Activated CD4-positive, alpha-beta T cell treated with anti-CD3 and anti-CD28 coated beads, Interleukin-2, amount 50 U/mL, for 4 hours (primary cell): ENCODE data around the gene F7.
"Not testable (repeated sequence)": the region's sequence is repeated elsewhere in the genome, so short reads cannot be mapped to it uniquely, and the experiment has no call there.

Source experiments
- DNase-seq, 2 experiments: peaks; one replicate each; pipeline ENCODE4 v3.0.0-alpha.2; 2020

The F7 gene

DNA sequence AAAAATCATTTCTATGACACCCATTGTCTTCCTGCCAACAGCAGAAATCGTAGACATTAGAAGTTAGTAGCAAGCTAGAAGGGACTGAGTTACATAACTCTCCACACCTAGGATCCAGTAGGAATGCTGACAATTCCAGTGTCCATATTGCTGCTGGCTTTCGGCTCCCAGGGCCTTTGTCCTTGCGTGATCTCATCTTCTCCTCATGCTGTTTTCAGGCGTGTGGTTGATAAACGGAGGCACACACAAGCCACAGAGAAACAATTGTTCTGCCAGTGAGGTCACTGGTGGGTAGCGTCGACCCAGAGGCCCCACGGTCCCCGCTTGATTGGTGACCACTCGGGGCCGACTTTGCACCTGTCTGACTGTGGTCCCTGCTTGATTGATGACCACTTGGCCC lies 31.6 kb upstream of the F7 start:
- no peak for DNase-seq

DNA sequence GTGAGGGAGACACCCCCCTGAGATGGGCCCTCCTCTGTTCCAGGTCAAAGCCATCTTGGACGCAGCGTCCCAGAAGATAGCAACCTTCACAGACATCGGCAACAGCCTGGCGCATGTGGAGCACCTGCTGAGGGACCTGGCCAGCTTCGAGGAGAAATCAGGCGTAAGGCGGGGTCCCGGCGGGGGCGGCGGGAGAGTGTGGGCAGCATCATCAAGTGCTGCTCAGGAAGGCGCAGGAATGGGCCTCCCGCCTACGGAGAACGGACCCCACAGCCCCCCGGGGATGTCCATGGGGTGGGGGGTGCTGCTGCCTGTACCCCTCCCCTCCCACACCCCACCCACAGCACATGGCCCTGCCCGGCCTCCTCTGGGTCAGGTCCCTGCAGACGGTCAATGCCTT lies 31.2 kb upstream of the F7 start:
- no peak for DNase-seq

DNA sequence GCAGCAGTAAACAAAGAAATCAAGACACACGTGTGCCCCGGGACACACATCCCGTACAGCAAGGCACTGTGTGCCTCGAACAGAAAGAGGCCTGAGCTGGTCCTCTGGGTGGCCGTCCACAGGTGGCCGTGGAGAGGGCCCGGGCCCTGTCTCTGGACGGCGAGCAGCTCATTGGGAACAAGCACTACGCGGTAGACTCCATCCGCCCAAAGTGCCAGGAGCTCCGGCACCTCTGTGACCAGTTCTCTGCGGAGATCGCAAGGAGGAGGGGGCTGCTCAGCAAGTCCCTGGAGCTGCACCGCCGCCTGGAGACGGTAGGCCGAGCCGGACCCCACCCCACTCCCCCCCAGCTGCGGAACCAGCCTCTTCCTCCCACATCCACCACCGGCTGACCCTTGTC lies 30.7 kb upstream of the F7 start:
- no peak for DNase-seq

- DNase-seq: no peak
Measured at GRCh38 chr13:113075711-113076110, 29.9 kb upstream of the F7 start.

GRCh38 chr13:113076681-113077401 lies 28.8 kb upstream of the F7 start:
- no peak for DNase-seq

DNA sequence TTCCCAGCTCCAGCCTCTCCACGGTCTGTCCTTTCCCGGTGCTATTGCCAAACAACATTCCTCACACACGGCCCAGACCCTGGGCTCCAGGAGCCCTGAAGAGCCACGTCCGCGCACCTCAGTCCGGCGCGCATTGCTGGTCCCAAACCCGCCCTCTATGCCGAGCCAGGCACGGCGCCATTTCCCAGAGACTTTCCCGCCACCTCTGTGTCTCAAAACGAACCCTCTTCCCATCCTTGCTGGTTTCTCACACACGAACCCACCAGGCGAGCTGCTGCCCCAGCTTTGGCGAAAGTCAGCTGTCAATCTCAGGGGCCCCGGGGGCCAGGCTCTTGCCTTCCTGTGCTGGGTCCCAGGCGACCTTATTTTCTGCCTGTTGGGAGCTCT lies 28.0 kb upstream of the F7 start:
- no peak for DNase-seq

DNA sequence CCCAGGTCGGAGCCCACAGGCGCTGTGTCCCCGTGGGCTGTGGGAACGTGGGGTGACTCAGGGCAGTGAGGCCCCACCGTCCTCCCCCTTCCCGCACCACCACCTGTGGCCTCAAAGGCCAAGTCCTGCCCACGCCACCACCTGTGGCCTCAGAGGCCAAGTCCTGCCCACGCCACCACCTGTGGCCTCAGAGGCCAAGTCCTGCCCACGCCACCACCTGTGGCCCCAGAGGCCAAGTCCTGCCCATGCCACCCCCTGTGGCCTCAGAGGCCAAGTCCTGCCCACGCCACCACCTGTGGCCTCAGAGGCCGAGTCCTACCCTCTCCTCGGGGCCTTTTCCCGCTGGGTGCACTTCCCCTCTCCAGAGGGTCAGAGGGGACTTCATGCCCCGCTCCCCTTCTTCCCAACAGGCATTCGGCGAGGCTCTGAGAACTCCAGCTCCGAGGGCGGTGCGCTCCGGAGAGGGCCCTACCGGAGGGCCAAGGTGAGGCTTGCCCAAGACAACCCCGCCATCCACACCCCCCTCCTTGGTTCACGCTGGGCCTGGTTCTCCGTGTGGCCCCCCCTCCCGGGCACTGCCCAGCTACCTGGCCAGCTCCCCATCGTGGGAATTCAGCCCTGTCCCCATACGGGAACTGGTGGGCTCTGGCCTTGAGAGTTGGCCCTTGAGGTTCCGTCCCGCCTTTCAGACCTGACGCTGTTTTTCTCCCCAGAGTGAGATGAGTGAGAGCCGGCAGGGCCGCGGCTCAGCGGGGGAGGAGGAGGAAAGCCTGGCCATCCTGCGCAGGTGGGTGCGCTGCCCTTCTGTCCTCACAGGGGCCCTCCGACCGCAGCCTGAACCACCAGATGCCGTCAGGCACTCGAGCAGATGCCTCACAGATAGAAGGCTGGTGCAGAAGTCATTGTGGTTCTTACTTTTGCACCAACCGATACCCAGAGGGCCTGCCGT lies 27.4 kb upstream of the F7 start:
- DNase-seq: no peak

DNA sequence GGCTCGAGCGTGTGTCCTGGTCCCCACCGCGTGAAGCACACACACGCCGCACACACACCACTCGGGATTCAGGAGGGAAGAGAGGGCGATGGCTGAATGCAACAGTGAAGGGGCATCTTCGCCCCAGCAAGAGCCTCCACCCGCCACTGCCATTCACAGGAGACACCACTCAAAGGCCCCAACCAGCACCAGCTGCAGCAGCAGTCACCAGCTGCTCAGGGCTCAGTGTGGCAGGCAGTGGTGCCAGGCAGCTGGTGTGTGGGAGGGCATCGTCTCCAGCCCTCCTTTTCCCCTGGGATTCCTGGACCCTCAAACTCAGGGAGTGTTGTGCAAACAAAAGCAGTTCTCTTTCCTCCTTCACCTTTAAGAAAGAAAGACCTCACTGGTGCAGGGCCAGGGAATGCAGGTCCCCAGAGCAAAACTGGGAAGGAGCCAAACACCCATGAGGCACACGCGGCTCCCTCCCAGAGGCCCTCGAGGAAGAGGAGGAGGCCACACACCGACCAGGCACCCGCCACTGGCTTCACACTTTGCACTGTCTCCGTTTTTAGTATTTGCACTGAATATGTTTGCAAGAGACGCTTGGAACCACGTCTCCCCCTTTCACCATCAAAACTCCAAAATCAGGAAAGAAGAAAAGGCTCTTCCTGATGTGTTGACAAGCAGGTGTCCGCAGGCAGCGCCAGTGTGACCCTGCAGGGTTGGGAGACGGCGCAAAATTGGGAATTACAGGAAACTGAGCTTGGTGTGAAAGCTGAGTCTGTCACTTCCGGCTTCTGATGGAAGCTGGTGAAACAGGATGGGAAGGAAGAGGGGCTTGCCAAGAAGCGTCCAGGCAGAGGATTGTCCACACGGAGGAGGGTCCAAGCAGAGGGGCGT lies 26.4 kb upstream of the F7 start:
- no peak for DNase-seq

GRCh38 chr13:113079781-113080080 lies 25.9 kb upstream of the F7 start:
- DNase-seq: not testable (repeated sequence)

- DNase-seq: no peak
Measured at GRCh38 chr13:113080361-113080831, 25.2 kb upstream of the F7 start.

GRCh38 chr13:113080901-113081521 lies 24.6 kb upstream of the F7 start:
- DNase-seq: no peak

DNA sequence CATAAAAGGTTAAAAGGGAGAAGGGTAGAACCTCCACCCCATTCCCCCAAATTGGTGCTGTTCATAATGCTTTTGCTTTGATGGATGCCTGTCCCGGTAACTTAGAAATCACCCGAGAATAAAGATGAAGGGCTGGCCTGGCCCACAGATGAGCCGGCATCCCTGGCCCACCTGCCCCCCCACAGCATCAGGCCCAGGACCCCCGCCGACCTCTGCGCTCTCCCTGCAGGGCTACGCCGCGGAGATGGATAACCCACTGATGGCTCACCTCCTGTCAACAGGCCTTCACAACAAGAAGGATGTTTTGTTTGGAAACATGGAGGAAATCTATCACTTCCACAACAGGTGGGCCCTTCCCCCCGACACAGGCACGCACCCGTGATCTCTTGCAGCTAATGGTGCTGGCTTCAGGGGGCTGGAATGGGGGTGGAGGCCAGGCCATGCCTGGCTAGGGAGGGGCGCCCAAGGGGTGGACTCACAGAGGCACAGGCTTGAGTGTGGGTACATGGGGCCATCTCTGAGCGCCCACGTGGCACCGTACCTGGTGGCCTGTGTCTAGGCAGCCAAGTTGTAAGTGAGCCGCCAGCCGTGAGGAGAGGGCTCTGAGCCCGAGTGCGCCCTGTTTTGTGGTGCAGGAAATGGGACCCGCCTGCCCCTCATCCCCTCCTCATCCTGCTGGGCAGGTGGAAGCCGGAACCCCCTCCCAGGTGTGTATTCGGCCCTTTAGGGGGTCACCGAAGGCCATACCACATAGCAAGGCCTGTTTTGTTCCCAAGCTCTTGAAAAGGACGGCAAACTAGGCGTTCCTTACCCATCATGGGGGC lies 23.2 kb upstream of the F7 start:
- DNase-seq: no peak

GRCh38 chr13:113083022-113083373 lies 22.6 kb upstream of the F7 start:
- DNase-seq: no peak

DNA sequence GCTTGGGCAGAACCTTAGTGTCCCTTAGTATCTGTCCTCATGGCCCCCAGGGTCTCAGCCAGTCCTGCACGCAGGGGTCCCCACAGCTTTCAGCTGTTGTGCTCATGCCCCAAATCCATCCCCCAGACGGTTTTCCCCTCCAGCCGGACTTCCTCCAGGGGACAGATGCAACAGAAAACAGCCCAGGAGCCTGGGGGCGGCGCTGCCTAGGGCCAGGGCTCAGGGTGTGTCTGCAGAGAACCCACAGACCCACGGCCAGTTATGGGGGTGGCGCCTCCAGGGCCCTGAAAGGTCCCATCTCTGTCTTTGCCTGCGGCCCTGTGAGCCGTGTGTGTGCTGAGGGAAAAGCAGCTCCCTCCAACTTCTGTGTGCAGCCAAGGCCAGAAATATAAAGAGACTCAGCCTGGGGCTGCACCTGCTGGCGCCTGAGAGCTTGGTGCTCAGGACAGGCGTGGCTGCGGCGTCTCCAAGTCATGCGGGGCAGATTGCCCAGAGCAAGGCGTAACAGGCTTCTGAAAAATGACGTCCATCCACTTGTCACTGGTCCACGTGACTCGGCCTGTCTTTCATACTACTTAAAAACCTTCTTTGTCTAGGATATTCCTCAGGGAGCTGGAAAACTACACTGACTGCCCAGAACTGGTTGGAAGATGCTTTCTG lies 22.1 kb upstream of the F7 start:
- no peak for DNase-seq

DNA sequence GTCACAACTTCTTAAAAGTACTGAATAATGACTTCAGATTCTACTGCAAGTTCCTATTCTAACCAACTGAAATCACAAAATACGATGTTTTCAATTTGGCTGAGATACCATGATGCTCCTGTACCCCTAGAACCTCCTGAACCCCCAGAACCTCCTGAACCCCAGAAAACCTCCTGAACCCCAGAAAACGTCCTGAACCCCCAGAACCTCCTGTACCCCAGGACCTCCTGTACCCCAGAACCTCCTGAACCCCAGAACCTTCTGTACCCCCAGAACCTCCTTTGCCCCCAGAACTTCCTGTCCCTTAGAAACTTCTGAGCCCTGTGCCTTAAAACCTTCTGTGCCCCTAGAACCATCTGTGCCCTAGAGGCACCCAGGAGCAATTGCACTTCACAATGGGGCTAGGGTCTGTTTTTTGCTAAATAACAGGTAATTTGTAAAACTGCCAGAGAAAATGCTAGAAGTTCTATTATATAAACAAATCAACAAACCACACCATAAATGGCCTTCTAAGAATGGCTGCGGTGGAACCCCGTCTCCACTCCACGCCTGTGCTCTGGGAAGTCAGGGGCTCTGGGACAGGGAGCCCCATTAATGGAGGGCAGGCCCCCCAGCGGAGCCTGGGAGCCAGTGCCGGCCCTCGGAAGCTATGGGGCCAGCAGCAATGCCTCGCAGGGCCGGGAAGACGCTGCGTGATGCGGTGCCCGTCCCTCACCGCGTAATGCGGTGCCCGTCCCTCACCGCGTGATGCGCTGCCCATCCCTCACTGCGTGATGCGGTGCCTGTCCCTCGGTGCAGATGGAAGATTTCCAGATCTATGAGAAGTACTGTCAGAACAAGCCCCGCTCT lies 21.3 kb upstream of the F7 start:
- no peak for DNase-seq

DNA sequence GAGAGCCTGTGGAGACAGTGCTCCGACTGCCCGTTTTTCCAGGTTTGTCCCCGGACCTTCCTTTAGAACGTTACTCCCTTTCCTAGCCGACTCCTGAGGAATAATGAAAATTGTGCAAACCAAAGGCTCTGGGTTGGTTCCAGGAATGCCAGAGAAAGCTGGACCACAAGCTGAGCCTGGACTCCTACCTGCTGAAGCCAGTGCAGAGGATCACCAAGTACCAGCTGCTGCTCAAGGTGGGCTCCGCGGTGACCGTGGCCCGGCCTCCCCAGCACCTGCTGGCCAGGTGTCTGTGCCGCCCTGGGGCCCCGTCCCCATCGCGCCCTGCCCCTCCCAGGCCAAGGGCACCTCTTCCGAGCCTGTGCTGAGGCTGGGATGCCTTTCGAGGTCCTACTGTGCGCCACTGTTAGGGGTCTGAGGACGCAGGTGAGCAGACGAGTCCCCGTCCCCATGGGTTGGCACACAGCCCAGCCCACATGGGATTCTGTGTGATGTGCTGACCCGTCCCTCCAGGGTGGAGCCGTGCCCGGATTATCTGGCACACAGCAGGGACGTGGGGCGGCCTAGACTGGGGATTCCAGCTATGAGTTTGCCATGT lies 20.5 kb upstream of the F7 start:
- DNase-seq: no peak

GRCh38 chr13:113086031-113086750 lies 19.4 kb upstream of the F7 start:
- no peak for DNase-seq

- no peak for DNase-seq
Measured at GRCh38 chr13:113086991-113087922, 18.3 kb upstream of the F7 start.
